ENCODE measurements around the gene CDH4. TPM values are rescaled to one million over a fixed set of nuclear protein-coding genes. Genes with fewer than 3 reads are reported as not detected.

CDH4 gene
- total and polyA plus RNA-seq, 2 of the 13 experiments (the other 11 are each of a cell fraction or from before 2014, with no cell fraction given), result not detected

- TF ChIP-seq DMTF1 (CRISPR knock-in tag; IDR thresholded peaks at IDR 0.05) (no peak), GTF2F1 (IDR thresholded peaks at IDR 0.05; ENCODE audit: low read length) (no peak), ZUFSP (CRISPR knock-in tag; IDR thresholded peaks at IDR 0.05; ENCODE audit: borderline replicate concordance) (no peak), ZNF570 (CRISPR knock-in tag; IDR thresholded peaks at IDR 0.05; ENCODE audit: borderline replicate concordance) (no peak), HNF1A (IDR thresholded peaks at IDR 0.05; ENCODE audit: low read depth) (no peak), HNF1A (CRISPR knock-in tag; IDR thresholded peaks at IDR 0.05; ENCODE audit: borderline replicate concordance) (0 out of 2 replicates have a peak, but pooled peaks have one; percentile 38), MXI1 (IDR thresholded peaks at IDR 0.05; ENCODE audit: borderline replicate concordance, low read depth, low read length) (0 out of 3 replicates have a peak, but pooled peaks have one; percentile 21), ZFP1 (CRISPR knock-in tag; IDR thresholded peaks at IDR 0.05) (no peak), HNRNPLL (IDR thresholded peaks at IDR 0.05; ENCODE audit: low read depth, low read length, poor library complexity, severe bottlenecking) (no peak), ZNF556 (CRISPR knock-in tag; IDR thresholded peaks at IDR 0.05; ENCODE audit: borderline replicate concordance) (0 out of 2 replicates have a peak, but pooled peaks have one; percentile 26), ZNF776 (CRISPR knock-in tag; IDR thresholded peaks at IDR 0.05) (0 out of 2 replicates have a peak, but pooled peaks have one; percentile 64), SETDB1 (CRISPR knock-in tag; IDR thresholded peaks at IDR 0.05; ENCODE audit: borderline replicate concordance) (no peak), IKZF5 (CRISPR knock-in tag; IDR thresholded peaks at IDR 0.05) (no peak), HIVEP1 (CRISPR knock-in tag; IDR thresholded peaks at IDR 0.05) (no peak), SP4 (CRISPR knock-in tag; IDR thresholded peaks at IDR 0.05) (0 out of 2 replicates have a peak, but pooled peaks have one; percentile 23), MZF1 (CRISPR knock-in tag; IDR thresholded peaks at IDR 0.05; ENCODE audit: borderline replicate concordance) (no peak), FOXJ3 (CRISPR knock-in tag; IDR thresholded peaks at IDR 0.05; ENCODE audit: borderline replicate concordance) (no peak), PPARG (CRISPR knock-in tag; conservative IDR thresholded peaks at IDR 0.05) (0 out of 2 replicates have a peak, but pooled peaks have one; percentile 33), ZNF333 (CRISPR knock-in tag; IDR thresholded peaks at IDR 0.05; ENCODE audit: borderline replicate concordance) (peak; percentile 78; the same call in 1 of the 2 replicates)
These were observed 728.9 kb downstream of the CDH4 start (continued) for GRCh38 chr20:61980647-61981583.

All from HepG2 (cell line).